Gastrocnemius medialis (tissue), 4 donors: ENCODE measurements around the gene TESK2. TPM values are rescaled to one million over a fixed set of nuclear protein-coding genes. Genes with fewer than 3 reads are reported as not detected.
"Not testable (repeated sequence)": the region's sequence is repeated elsewhere in the genome, so short reads cannot be mapped to it uniquely, and the experiment has no call there.

Experiments used
- ATAC-seq, 2 donors: fragments of 150-250 bp; one replicate each; pipeline ENCODE4 v1.9.1; 2016
- DNase-seq, 2 donors: peaks; one replicate each; pipeline ENCODE4 v3.0.0-alpha.2; 2019
- H3K27ac ChIP-seq, 4 donors: fragments of 200-600 bp; sonication (generic); 1 replicate in 1 of 4; 2 replicates in 3 of 4; pipeline ENCODE4 v1.5.1; 2016 to 2018; ENCODE audit warnings: mild to moderate bottlenecking in 2 of 4, moderate library complexity in 1 of 4
- H3K27me3 ChIP-seq, 3 donors: fragments of 200-600 bp; sonication (generic) in 2 of 3; 1 replicate in 1 of 3; 2 replicates in 2 of 3; pipeline versions ENCODE4 v1.5.1 to v1.6.0; 2016 to 2019; ENCODE audit warnings: mild to moderate bottlenecking in 1 of 3, moderate library complexity in 1 of 3
- H3K36me3 ChIP-seq, 2 donors: fragments of 200-600 bp; sonication (generic) in 1 of 2; one replicate each; pipeline ENCODE4 v1.5.1; 2017 to 2018
- H3K4me1 ChIP-seq, 2 donors: fragments of 200-600 bp; sonication (generic) in 1 of 2; one replicate each; pipeline ENCODE4 v1.5.1; 2016 to 2017; ENCODE audit warnings: mild to moderate bottlenecking in 2 of 2
- H3K4me3 ChIP-seq, 4 donors: fragments of 200-600 bp; sonication (generic) in 3 of 4; 1 replicate in 1 of 4; 2 replicates in 3 of 4; pipeline ENCODE4 v1.5.1; 2016 to 2019; ENCODE audit warnings: mild to moderate bottlenecking in 2 of 4
- H3K9me3 ChIP-seq, 3 donors: fragments of 200-600 bp; sonication (generic) in 2 of 3; 1 replicate in 1 of 3; 2 replicates in 2 of 3; pipeline ENCODE4 v1.5.1; 2016 to 2019
- CTCF ChIP-seq, 5 experiments: fragments of 450-650 bp in 3 of 5; fragments of 200-600 bp in 2 of 5; sonication (generic) in 2 of 5; IDR thresholded peaks in 4 of 5; conservative IDR thresholded peaks in 1 of 5; 1 replicate in 4 of 5; 2 replicates in 1 of 5; pipeline ENCODE4 v1.5.1; 2016 to 2019; ENCODE audit warnings: antibody characterized with exemption in 5 of 5, mild to moderate bottlenecking in 3 of 5, moderate library complexity in 3 of 5
- POLR2A ChIP-seq, 2 donors: fragments of 450-650 bp; IDR thresholded peaks; one replicate each; pipeline ENCODE4 v1.6.1; 2017; ENCODE audit warnings: antibody characterized with exemption in 2 of 2, mild to moderate bottlenecking in 2 of 2, moderate library complexity in 2 of 2
- in situ Hi-C, 4 donors: fragments of 200-750 bp; cut with MboI; loops; one replicate each; pipeline versions ENCODE4 v1.15.0 to v1.8.0; 2017; ENCODE audit warnings: low sequenced_read_pairs in 4 of 4
- intact Hi-C: fragments of 100-400 bp; cut with DNase I; formaldehyde crosslinking; loops from one replicate; pipeline ENCODE4 v1.15.1; 2023; ENCODE audit warnings: low total_unique reads
- total RNA-seq, 4 donors: library from RNA; depleted of rRNA; stranded (reverse); fragments of >200 nt; gene quantifications; one replicate each; pipeline versions ENCODE4 v1.1.0 to v1.2.3, GENCODE V29; 2016

TESK2 gene
- total RNA-seq, 4 donors from 2014 or later: 3.4 to 5.8 (median 4.5) TPM

- H3K9me3 ChIP-seq, H3K27me3 ChIP-seq, H3K36me3 ChIP-seq: not testable (repeated sequence)
- peak in 1 of 5 experiments; percentile 26 for TF ChIP-seq CTCF (IDR thresholded peaks at IDR 0.05 in 4 of 5, conservative IDR thresholded peaks at IDR 0.05 in 1 of 5)
- intact Hi-C loops (loop anchor here (1.0 to 5.0 kb wide), 3 partner anchors 76 to 209 kb away; no protein-coding TSS in a partner anchor), in situ Hi-C loops (loop anchor here (5.0 to 10.0 kb wide), 3 partner anchors 131 to 214 kb away; partner anchors contain the start of gene TESK2 (in 3 of the 4))
- DNase-seq (peak; percentile 52 to 74), ATAC-seq (peak; percentile 68 to 83)
- Histone ChIP-seq H3K27ac (peak overlapping the region; percentile 84 to 89 (median 86)), H3K4me3 (peak overlapping the region in 3 of 4 donors; percentile 20 to 26 (median 21)), H3K4me1 (peaks cover 25 to 26% of the 10 kb centered on the region in 2 donors)
Measured at GRCh38 chr1:45360981-45361380, 130.0 kb downstream of the TESK2 start.

- Histone ChIP-seq H3K27me3 (no peaks in the 10 kb centered on the region), H3K4me1 (peaks cover 31 to 33% of the 10 kb centered on the region in 2 donors), H3K36me3 (no peaks in the 10 kb centered on the region), H3K9me3 (no peaks in the 10 kb centered on the region), H3K27ac (peak overlapping the region; percentile 84 to 89 (median 86)), H3K4me3 (peak overlapping the region in 2 of 4 donors; percentile 27 to 29)
- TF ChIP-seq POLR2A (IDR thresholded peaks at IDR 0.05) (no peak), CTCF (IDR thresholded peaks at IDR 0.05 in 4 of 5, conservative IDR thresholded peaks at IDR 0.05 in 1 of 5) (peak; percentile 67 to 76 (median 71))
- in situ Hi-C loops: loop anchor here (5.0 to 10.0 kb wide), 3 partner anchors 132 to 215 kb away; partner anchors contain the start of gene TESK2 (in 4 of the 4)
- DNase-seq: peak; percentile 56 to 70
- intact Hi-C loops: loop anchor here (1.0 to 5.0 kb wide), 3 partner anchors 77 to 210 kb away; no protein-coding TSS in a partner anchor
- peak; percentile 76 to 77 for ATAC-seq
Measured at GRCh38 chr1:45359882-45360513, 131.0 kb downstream of the TESK2 start.

DNA sequence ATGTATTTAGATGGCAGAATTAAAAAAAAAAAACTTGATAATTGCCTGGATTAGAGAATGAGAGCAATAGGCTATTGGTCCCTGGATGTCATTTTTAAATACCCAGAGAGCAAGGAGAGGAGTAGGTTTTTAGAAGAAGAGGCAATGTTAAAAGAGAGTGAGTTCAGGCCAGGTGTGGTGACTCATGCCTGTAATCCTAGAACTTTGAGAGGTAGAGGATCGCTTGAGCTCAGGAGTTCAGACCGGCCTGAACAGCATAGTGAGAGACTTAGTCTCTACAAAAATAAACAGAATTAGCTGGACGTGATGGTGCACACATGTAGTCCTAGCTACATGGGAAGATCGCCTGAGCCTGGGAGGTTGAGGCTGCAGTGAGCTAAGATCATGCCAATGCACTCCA lies 134.8 kb downstream of the TESK2 start:
- peak; percentile 50 to 62 for DNase-seq
- intact Hi-C loops (no loop called here), in situ Hi-C loops (loop anchor here in 2 of 4 donors (5.0 to 10.0 kb wide), 2 partner anchors 136 to 209 kb away; partner anchors contain the start of gene TESK2 (in 1 of the 2))
- ATAC-seq: peak; percentile 71 to 79
- H3K9me3 ChIP-seq: no peaks in the 10 kb centered on the region
- peaks cover 46 to 50% of the 10 kb centered on the region in 2 donors for H3K4me1 ChIP-seq
- no peaks in the 10 kb centered on the region for H3K36me3 ChIP-seq
- TF ChIP-seq POLR2A (IDR thresholded peaks at IDR 0.05): no peak
- no peak for TF ChIP-seq CTCF (IDR thresholded peaks at IDR 0.05 in 4 of 5, conservative IDR thresholded peaks at IDR 0.05 in 1 of 5)
- H3K4me3 ChIP-seq: no peak overlapping the region
- no peaks in the 10 kb centered on the region for H3K27me3 ChIP-seq
- peak overlapping the region; percentile 53 to 82 (median 70) for H3K27ac ChIP-seq

DNA sequence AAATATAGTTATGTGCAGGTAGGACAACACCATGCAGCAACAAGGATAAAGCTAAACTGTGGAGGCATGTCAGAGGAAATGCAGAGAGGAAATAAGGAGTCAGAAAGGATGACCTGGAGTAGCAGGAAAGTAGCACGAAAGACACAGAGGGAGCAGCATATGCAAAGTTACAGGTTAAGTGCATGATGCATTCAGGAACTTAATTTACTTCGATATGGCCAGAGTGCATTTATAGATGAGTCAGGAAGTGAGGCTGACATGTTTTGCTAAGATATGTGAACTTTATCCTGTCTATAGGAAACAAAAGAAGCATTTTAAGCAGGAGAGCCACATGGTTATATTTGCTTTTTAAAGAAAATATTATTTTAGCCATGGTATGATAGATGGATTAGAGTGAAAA lies 135.3 kb downstream of the TESK2 start:
- DNase-seq (no peak), ATAC-seq (no peak)
- no peak overlapping the region for H3K4me3 ChIP-seq
- no peaks in the 10 kb centered on the region for H3K27me3 ChIP-seq
- H3K9me3 ChIP-seq: no peaks in the 10 kb centered on the region
- in situ Hi-C loops (loop anchor here in 2 of 4 donors (5.0 to 10.0 kb wide), 2 partner anchors 137 to 209 kb away; partner anchors contain the start of gene TESK2 (in 1 of the 2)), intact Hi-C loops (no loop called here)
- peaks cover 48 to 49% of the 10 kb centered on the region in 2 donors for H3K4me1 ChIP-seq
- H3K27ac ChIP-seq: peak overlapping the region; percentile 53 to 82 (median 70)
- no peak for TF ChIP-seq CTCF (IDR thresholded peaks at IDR 0.05 in 4 of 5, conservative IDR thresholded peaks at IDR 0.05 in 1 of 5)
- TF ChIP-seq POLR2A (IDR thresholded peaks at IDR 0.05): no peak
- H3K36me3 ChIP-seq: no peaks in the 10 kb centered on the region
